IMR-90 (cell line): Measurements from ENCODE around the gene RDH13. TPM values are rescaled to one million over a fixed set of nuclear protein-coding genes. Genes with fewer than 3 reads are reported as not detected.

Experiments used
- ATAC-seq: fragments of 200-7000 bp; cut with Tn5 transposase; 2 replicates; pipeline ENCODE4 v1.9.1; 2020; ENCODE audit warnings: low read depth, mild to moderate bottlenecking, moderate library complexity
- BruUV-seq: library from RNA; stranded (reverse); fragments of 400-500 nt; replicated peaks from 2 replicates; lab custom pipeline; 2021; lab: Mats Ljungman, UMichigan
- CTCF ChIA-PET: fragments of 300-600 bp; formaldehyde crosslinking; extraction: SDS; loops from one replicate; lab custom pipeline; 2021; ENCODE audit warnings: antibody characterized with exemption; lab: Yijun Ruan, JAX
- POLR2A ChIA-PET: fragments of 300-600 bp; sonication (Branson Sonifier 250); formaldehyde crosslinking; loops from one replicate; lab custom pipeline; 2022; ENCODE audit warnings: antibody characterized with exemption; ENCODE audit not compliant: unreplicated experiment; lab: Charles Lee
- DNase-seq: peaks from one replicate; pipeline ENCODE4 v3.0.0; 2013
- H2AFZ ChIP-seq: replicated peaks from 2 replicates; pipeline ENCODE3; 2013; ENCODE audit warnings: low read length, mild to moderate bottlenecking; ENCODE audit not compliant: poor library complexity
- H2AK5ac ChIP-seq: 2 replicates; pipeline ENCODE4 v1.6.1; 2013; ENCODE audit warnings: low read depth, low read length, inconsistent platforms
- H2AK9ac ChIP-seq: replicated peaks from 2 replicates; pipeline ENCODE3; 2013; ENCODE audit warnings: mild to moderate bottlenecking, low read depth, low read length, moderate library complexity; ENCODE audit not compliant: poor library complexity
- H2BK120ac ChIP-seq: 2 replicates; pipeline ENCODE4 v1.6.1; 2013; ENCODE audit warnings: low read depth, low read length, inconsistent platforms
- H2BK15ac ChIP-seq: 3 replicates; pipeline ENCODE4 v1.6.1; 2013; ENCODE audit warnings: low read depth, low read length, inconsistent platforms
- H2BK20ac ChIP-seq: 2 replicates; pipeline ENCODE4 v1.6.1; 2013; ENCODE audit warnings: low read depth, mild to moderate bottlenecking, inconsistent platforms, low read length, moderate library complexity
- H2BK5ac ChIP-seq: 2 replicates; pipeline ENCODE4 v1.6.1; 2013; ENCODE audit warnings: mild to moderate bottlenecking, low read depth, low read length, inconsistent platforms; ENCODE audit not compliant: poor library complexity, severe bottlenecking
- H3K14ac ChIP-seq: replicated peaks from 2 replicates; pipeline ENCODE4 v1.6.1; 2013; ENCODE audit warnings: low read depth, low read length, inconsistent platforms
- H3K18ac ChIP-seq: 2 replicates; pipeline ENCODE4 v1.6.1; 2013; ENCODE audit warnings: low read depth, low read length, control low read depth
- H3K23ac ChIP-seq: 2 replicates; pipeline ENCODE4 v1.6.1; 2013; ENCODE audit warnings: low read depth, low read length, inconsistent platforms
- H3K27ac ChIP-seq: 2 replicates; pipeline ENCODE4 v1.5.1; 2013; ENCODE audit warnings: mild to moderate bottlenecking, control low read depth, low read length; ENCODE audit not compliant: insufficient read depth
- H3K27me3 ChIP-seq: 2 replicates; pipeline ENCODE4 v1.6.1; 2013; ENCODE audit warnings: low read length; ENCODE audit not compliant: control insufficient read depth, insufficient read depth
- H3K36me3 ChIP-seq: 2 replicates; pipeline ENCODE4 v1.6.1; 2013; ENCODE audit warnings: low read length, mixed read lengths; ENCODE audit not compliant: control insufficient read depth, insufficient read depth
- H3K4ac ChIP-seq: 2 replicates; pipeline ENCODE4 v1.6.1; 2013; ENCODE audit warnings: low read depth, low read length, inconsistent platforms
- H3K4me1 ChIP-seq: 2 replicates; pipeline ENCODE4 v1.6.1; 2013; ENCODE audit warnings: low read length, mixed read lengths; ENCODE audit not compliant: control insufficient read depth, insufficient read depth
- H3K4me2 ChIP-seq: 2 replicates; pipeline ENCODE4 v1.6.1; 2013; ENCODE audit warnings: low read depth, mild to moderate bottlenecking, control low read depth, low read length, moderate library complexity
- H3K4me3 ChIP-seq: 2 replicates; pipeline ENCODE4 v1.5.1; 2013; ENCODE audit warnings: low read depth, mild to moderate bottlenecking, control low read depth, low read length, moderate library complexity; ENCODE audit not compliant: insufficient read depth
- H3K56ac ChIP-seq: 2 replicates; pipeline ENCODE4 v1.6.1; 2013; ENCODE audit warnings: low read length, inconsistent platforms; ENCODE audit not compliant: insufficient read depth; ENCODE audit errors: extremely low read depth
- H3K79me1 ChIP-seq, 2 experiments: 2 replicates each; pipeline ENCODE4 v1.6.1; 2013; ENCODE audit warnings: low read length in 2 of 2, inconsistent platforms in 1 of 2, low read depth in 1 of 2
- H3K9ac ChIP-seq: 2 replicates; pipeline ENCODE4 v1.6.1; 2013; ENCODE audit warnings: low read depth, low read length, control low read depth
- H3K9me1 ChIP-seq: 2 replicates; pipeline ENCODE4 v1.6.1; 2013; ENCODE audit warnings: low read length, inconsistent platforms; ENCODE audit not compliant: insufficient read depth
- H3K9me3 ChIP-seq: 2 replicates; pipeline ENCODE4 v1.6.1; 2013; ENCODE audit warnings: low read length; ENCODE audit not compliant: control insufficient read depth, insufficient read depth
- H4K20me1 ChIP-seq: 2 replicates; pipeline ENCODE4 v1.6.1; 2013; ENCODE audit warnings: low read length, inconsistent platforms; ENCODE audit not compliant: insufficient read depth
- H4K5ac ChIP-seq: 2 replicates; pipeline ENCODE4 v1.6.1; 2013; ENCODE audit warnings: mild to moderate bottlenecking, low read depth, low read length, control low read depth
- H4K8ac ChIP-seq, 2 experiments: 2 replicates each; pipeline ENCODE4 v1.6.1; 2013; ENCODE audit warnings: low read depth in 2 of 2, low read length in 2 of 2, control low read depth in 1 of 2, inconsistent platforms in 1 of 2
- H4K91ac ChIP-seq: 2 replicates; pipeline ENCODE4 v1.6.1; 2013; ENCODE audit warnings: low read depth, low read length, inconsistent platforms; ENCODE audit not compliant: insufficient read depth
- MAZ ChIP-seq: IDR thresholded peaks from 2 replicates; pipeline ENCODE4 v1.6.1; 2012; ENCODE audit warnings: low read depth, mild to moderate bottlenecking, low read length, improper control_type of control experiment, moderate library complexity, borderline replicate concordance
- MXI1 ChIP-seq: IDR thresholded peaks from 2 replicates; pipeline ENCODE4 v1.6.1; 2012; ENCODE audit warnings: low read depth, mild to moderate bottlenecking, low read length, moderate library complexity, borderline replicate concordance
- RCOR1 ChIP-seq: IDR thresholded peaks from 2 replicates; pipeline ENCODE4 v1.6.1; 2012; ENCODE audit warnings: mild to moderate bottlenecking, low read length, improper control_type of control experiment; ENCODE audit not compliant: insufficient replicate concordance
- WGBS, 2 experiments: methylation state at CpG; one replicate each; pipeline versions ENCODE4 v1.1.5 to v1.1.7; 2013; ENCODE audit warnings: missing lambda C conversion rate in 2 of 2; ENCODE audit not compliant: insufficient read length in 1 of 2; ENCODE audit errors: extremely low coverage in 2 of 2; 5-methylcytosine and 5-hydroxymethylcytosine counted together
- dilution Hi-C: fragments of 300-500 bp; cut with HindIII; formaldehyde crosslinking; loops from one replicate; pipeline ENCODE4 v1.14.3; 2018; ENCODE audit warnings: low sequenced_read_pairs; ENCODE audit not compliant: unreplicated experiment
- in situ Hi-C: fragments of 300-500 bp; cut with MboI; formaldehyde crosslinking; loops from 3 replicates; pipeline ENCODE4 v1.14.3; 2019; ENCODE audit warnings: low sequenced_read_pairs, inconsistent platforms, mixed read lengths
- intact Hi-C: fragments of 100-400 bp; cut with micrococcal nuclease; formaldehyde crosslinking; loops from 2 replicates; pipeline ENCODE4 v1.10.0; 2022
- polyA plus RNA-seq, 3 experiments: library from polyadenylated mRNA; depleted of rRNA; stranded (reverse); fragments of >200 nt; gene quantifications; 2 replicates each; pipeline ENCODE4 v1.2.3, GENCODE V29; 2012; ENCODE audit warnings: low replicate concordance in 1 of 3
- total RNA-seq: library from RNA; depleted of rRNA; stranded (reverse); fragments of >200 nt; gene quantifications from 2 replicates; pipeline ENCODE4 v1.2.3, GENCODE V29; 2012

Gene RDH13
- total and polyA plus RNA-seq, 2 of the 4 experiments (the other 2 are of a cell fraction), result 7.5 to 7.8 TPM

- ChIA-PET CTCF (no interaction called here), POLR2A (no interaction called here)
- no peak for TF ChIP-seq MXI1
- TF ChIP-seq MAZ, result no peak
- TF ChIP-seq RCOR1, result no peak
- H3K56ac ChIP-seq, result no peak overlapping the region
- H3K9me3 ChIP-seq, result peaks cover 4% of the 10 kb centered on the region
- H2AK5ac ChIP-seq, result no peak overlapping the region
- no peak overlapping the region for H4K91ac ChIP-seq
- no peak overlapping the region for H3K4ac ChIP-seq
- no peak overlapping the region for H2BK20ac ChIP-seq
- H3K9ac ChIP-seq, result no peak overlapping the region
- no peak overlapping the region for H3K4me2 ChIP-seq
- no peak for DNase-seq
- H2BK120ac ChIP-seq, result no peak overlapping the region
- dilution Hi-C loops, result no loop called here
- no peak overlapping the region for H2BK15ac ChIP-seq
- no peaks in the 10 kb centered on the region for H3K27me3 ChIP-seq
- 80% methylated on average over 1 of the region's 10 CpGs; no CpG with 5 or more reads in 1 of the 2 experiments for WGBS, 2 experiments
- H3K4me1 ChIP-seq, result no peaks in the 10 kb centered on the region
- ATAC-seq, result no peak
- no peak overlapping the region for H2AFZ ChIP-seq
- no TSS peak for BruUV-seq
- in situ Hi-C loops, result loop anchor here (25.0 kb wide), 1 partner anchor 536 kb away; the partner anchor contains the start of genes CCDC106, ZNF580 and ZNF581
- H2BK5ac ChIP-seq, result no peak overlapping the region
- H4K20me1 ChIP-seq, result peaks cover 15% of the 10 kb centered on the region
- intact Hi-C loops, result no loop called here
- H3K9me1 ChIP-seq, result no peaks in the 10 kb centered on the region
- no peak overlapping the region for H3K18ac ChIP-seq
- no peak overlapping the region for H3K4me3 ChIP-seq
- no peak overlapping the region for H3K14ac ChIP-seq
- H3K27ac ChIP-seq, result no peak overlapping the region
- no peak overlapping the region for H2AK9ac ChIP-seq
- peaks cover 37% of the 10 kb centered on the region for H3K36me3 ChIP-seq
- no peak overlapping the region for H4K5ac ChIP-seq
- no peak overlapping the region for H4K8ac ChIP-seq
- H3K23ac ChIP-seq, result no peak overlapping the region
- H3K79me1 ChIP-seq, result peaks cover 26 to 38% of the 10 kb centered on the region in 2 experiments
Measured at GRCh38 chr19:55101261-55101660, 38.3 kb upstream of the RDH13 start.
